NCI-H2081 treated with DMSO at 0.1 percent for 48 hours (cell line): ENCODE measurements around the gene HLA-DPB1.
"Not testable (repeated sequence)": the region's sequence is repeated elsewhere in the genome, so short reads cannot be mapped to it uniquely, and the experiment has no call there.

Source experiments
- DNase-seq: peaks from one replicate; lab custom pipeline; 2025; lab: John Stamatoyannopoulos, UW

Gene HLA-DPB1

DNA sequence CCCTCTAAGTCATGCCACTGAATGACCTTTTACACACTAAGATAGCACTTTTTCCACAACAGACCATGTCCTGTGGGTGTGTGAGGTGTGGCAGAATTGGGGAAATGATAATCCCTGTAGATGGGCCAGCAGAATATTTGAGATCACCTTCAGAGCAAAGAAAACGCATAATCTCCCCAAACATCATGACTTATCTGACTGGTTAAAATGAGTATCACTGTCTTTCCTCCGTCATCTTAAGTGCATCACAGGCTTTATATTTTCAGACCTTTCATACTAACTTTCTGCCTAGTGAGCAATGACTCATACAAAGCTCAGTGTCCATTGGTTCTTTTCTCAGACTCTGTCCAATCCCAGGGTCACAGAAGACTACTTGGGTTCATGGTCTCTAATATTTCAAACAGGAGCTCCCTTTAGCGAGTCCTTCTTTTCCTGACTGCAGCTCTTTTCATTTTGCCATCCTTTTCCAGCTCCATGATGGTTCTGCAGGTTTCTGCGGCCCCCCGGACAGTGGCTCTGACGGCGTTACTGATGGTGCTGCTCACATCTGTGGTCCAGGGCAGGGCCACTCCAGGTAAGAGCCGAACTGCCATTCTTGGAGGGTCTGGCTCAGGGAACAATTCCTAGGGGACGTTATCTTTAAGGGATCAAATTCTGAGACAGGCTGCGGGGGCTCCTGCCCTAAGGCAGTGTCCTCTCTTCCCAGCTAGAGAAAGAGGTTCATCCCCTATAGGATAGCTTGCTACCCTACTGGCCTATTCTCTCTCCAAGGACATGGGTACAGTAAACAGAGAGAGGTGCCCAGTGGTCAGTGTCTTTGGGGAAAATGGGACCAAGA, at the start of gene HLA-DPB1:
TSS of gene HLA-DPB1 (plus strand) at position 423 of the 838 bp plus-strand sequence. CDS start at position 475, 52 bp downstream.
- DNase-seq, result no peak

DNA sequence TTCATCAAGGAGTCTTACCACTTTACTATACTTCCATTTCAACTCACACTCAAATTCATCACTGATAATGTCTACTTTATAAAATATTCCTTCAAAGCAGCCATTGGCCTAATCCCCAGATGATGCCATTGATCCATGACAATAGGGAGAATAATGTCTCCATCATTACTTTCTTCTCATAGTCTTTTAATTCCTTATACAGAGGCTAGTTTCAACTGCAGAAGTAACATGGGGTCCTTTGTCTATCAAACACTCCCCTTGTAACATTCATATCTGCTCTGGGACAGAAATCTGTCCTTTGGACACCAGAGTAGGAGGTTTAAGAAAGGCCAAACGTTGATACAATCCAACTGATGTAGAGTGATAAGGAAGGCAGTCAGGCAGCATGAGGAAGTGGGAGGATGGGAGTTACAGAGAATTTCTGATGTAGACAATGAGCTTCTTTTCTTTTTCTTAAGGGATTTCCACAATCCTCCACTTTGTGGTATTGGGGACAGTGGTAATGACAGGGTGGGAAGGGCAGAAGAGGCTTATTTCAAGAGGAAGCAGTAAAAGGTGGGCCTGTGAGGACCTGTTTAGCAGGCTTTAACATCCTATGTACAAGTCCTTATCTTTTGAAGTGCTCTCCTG, 47.5 kb upstream of the HLA-DPB1 start:
- no peak for DNase-seq

DNA sequence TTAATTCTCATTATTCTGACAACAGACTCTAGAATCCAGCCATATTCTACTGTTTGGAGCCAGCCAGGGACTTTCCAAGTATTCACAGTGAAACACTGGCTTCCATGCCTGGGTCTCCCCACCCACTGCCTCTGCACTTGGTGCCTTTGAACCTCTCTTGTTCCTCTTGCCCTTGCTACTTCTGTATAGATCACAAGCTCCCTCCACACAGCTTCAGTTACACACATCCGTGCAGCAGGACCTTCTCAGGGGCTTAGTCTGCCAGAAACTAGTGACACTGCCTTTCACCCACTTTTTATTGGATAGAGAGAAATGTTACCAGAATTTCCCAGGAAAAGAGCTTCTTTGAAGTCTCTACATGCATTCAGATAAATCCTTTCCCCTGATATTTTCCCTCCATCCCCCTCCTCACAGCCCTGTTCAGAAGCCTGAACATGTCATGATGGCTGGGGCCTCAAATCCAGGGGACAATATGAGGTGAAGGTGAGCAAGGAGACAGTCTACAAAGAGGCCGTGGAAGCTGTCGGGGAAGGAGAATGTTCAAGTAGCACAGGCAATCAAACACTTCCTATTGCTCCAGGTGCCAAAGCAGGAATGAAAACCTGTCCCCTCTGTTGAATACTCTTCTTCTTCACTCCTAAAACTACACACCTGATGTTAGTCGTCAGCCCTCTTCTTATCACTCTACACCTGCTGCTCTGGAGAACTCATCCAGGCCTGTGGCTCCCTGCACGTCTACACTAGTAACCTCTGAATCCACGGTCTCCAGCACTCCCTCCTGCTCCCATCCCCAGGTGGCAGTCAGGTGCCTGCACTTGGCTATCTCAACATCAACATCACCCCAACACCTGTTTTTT, 46.2 kb upstream of the HLA-DPB1 start:
- DNase-seq, result no peak

DNA sequence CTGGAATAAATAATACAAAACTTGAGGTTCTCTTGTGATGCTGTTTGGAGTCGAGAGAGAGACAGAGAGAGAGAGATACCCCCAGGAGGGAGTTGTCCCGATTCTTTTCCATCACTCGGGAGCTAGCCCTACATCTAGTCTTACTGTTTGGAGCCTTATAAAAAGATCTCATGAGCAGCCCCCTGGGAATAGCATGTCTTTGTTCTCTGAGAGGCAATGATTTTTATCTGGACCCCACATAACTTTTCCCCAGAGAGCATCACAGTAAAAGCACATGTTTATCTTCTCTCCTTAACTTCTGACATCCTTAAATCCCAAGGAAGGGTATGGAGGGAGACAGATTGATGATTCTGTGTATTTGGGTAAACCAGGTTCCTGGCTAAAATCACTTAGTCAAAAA, 45.5 kb upstream of the HLA-DPB1 start:
- no peak for DNase-seq

DNA sequence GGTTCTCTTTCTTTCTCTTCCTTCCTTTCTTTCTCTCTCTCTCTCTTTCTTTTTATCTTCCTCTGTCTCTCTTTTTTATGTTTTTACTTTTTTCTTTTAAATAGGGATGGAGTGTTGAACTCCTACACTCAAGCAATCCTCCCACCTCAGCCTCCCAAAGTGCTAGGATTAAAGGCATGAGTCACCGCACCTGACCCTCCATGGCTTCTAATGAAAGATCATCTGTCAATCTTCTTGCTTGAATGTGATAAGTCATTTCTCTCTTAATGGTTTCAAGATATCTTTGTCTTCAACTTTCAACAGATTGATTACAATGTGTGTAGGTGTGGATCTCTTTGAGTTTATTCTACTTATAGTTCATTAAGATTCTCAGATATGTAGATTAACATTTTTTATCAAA, 41.2 kb upstream of the HLA-DPB1 start:
- DNase-seq, result no peak

DNA sequence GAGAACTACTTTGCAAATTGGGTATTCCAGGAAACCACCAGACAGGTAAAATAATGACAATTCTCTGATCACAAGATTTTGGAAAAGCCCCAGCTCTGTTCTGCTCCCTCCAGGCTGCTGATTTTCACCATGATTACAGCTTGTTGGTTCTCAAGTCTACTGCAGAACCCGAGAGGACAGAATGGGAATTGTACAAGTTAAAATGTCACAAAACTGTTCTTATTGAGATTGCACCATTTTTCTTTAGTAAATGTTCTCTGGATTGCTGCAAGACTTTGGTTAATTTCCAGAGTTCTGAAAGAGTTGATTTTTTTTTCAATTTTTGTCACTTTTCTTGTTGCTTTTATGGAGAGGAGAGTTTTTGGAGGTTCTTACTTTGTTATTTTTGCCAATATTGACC, 39.3 kb upstream of the HLA-DPB1 start:
- no peak for DNase-seq

DNA sequence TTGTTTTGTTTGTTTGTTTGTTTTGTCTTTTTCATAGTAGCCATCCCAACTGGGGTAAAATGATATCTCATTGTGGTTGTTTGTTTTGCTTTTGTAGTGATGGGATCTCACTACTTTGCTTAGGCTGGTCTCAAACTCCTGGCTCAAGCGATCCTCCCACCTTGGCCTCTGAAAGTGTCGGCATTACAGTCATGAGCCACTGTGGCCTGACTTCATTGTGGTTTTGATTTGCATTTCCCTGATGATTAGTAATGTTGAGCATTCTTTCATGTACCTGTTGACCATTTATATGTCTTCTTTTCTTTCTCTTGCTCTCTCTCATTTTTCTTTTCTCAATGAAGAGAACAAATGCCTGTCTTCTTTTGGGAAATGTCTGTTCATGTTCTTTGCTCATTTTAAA, 35.6 kb upstream of the HLA-DPB1 start:
- no peak for DNase-seq

DNA sequence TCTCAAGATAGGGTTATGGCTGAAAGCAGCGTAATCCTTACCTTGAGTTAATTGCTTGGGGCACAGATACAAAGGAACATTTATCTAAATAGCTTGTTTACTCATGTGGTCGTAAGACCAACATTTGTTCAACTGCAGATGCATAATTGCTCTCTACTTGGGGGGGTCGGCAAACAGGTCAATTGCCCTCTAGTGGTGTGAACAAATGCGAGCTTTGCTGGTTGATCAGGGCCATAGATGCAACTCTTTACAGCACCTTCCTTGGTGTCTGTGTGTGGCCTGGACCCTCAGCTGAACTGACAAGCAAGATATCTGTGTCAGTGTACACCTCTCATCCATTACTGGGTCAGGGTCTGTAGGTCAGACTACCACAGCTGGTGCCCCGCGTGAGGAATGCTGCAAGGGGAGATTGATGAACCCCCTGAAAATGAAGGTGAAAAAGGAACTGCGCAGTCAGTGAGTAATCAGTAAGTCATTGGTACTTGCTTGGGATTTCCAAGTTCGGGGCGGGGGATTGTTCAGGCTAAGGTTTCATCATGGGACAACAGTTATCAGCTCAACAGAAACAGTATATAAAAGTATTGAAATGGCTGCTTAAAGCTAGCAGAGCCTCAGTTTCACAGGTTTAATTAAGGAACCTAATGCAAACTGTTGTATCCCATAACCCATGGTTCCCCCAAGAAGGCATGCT, 26.3 kb upstream of the HLA-DPB1 start:
- DNase-seq, result no peak

DNA sequence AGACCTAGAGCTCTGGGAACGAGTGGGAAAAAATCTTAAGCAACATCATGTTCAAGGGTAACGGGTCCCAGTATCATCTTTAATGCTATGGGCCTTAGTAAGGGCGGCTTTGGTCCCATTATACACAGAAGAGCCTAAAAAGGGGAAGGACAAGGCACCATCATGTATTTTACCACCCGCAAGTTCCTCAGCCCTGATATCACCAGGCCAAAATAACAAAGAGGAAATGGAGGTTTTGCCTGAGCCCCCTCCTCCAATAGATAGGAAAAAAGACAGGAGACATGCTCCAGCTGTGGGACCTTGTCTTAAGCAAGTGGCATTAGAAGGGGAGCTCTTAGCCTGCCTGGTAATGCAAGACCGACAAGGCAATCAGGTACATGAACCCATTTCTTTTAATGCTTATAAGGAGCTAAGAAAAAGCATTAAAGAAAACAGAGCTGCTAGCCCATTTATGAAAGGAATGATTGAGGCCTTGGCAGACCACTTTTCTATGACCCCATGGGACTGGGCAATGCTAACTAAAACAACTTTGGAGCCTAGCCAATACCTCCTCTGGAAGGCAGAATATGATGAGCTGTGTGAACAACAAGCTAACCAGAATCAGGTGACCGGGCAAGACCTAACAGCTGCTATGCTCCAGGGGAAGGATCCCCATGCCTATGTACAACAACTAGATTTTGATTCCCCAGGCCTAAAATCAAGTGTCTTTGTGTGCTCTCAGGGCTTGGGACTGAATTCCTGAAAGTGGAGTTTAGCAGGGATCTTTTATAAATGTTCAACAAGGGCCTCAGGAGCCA, 25.6 kb upstream of the HLA-DPB1 start:
- no peak for DNase-seq

DNA sequence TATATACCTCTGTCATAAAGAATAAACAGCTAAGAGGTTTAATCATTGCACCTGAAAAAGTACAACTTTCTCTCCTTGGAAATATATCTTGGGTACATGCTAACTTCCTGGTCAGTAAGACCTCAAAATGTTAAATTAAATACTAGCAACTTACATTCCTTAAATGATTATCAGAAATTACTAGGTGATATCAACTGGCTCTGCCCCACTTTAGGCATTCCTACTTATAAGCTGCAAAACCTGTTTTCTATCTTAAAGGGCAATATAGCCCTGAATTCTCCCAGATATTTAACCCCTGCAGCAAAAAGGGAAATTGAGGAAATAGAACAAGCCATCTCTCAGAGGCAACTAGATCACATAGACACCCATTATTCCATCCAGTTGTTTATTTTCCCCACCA, 23.2 kb upstream of the HLA-DPB1 start:
- no peak for DNase-seq

DNA sequence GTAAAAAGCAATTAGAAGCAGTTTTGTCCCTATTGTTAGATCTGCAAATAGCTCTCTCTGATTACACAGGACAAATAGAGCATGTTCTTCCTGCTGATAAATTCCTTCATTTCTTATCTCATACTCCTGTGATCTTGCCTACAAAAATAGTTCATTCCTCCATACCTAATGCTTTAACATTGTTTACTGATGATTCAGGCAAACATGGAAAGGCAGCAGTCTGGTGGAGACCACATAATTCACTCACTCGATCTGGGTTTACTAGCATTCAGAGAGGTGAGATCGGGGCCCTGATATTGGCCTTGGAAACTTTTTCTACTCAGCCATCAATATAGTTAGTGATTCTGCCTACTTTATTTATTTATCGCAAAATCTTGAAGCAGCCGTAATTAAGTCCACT, 22.6 kb upstream of the HLA-DPB1 start:
- DNase-seq, result no peak

DNA sequence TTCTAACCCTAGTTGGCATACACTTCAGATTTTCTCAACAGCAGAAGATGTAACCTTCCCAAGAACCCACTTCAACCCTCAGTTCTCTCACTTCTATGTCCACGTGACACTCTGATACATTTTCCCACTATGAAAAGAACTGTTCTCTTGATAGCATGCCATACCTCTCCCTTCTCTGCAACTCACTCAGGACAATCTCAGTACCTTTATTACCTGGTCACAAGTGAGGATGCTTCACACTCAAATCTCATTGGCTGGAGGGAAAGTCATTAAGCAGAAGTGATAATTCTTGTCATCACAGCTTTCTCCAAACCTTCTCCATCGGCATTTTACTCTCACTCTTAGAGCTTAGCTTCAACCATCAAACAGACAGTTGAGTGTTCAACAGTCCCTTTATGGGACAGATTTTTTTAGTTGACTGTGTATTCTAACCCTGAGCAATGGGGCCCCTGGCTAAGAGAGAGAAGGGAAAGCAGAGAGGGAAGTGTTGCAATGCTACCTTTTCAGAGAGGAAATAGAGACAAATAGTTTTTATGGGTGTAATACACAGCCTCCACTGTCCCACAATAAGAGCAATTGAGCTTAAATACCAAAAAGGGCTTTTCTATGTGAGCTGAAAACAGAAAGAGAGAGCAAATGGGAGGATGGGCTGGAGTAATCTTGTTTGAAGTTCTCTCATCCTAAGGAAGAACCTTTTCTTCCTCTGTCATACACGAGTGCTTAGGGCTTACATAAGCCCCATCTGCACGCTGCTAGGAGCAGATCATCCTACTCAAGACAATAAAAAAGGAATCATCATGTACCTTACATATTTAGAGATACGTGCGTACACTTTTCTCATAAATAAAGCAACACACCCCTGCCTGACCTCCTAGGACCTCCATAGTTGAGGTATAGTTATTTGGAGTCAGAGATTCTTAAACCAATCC, 18.3 kb upstream of the HLA-DPB1 start:
- no peak for DNase-seq

DNA sequence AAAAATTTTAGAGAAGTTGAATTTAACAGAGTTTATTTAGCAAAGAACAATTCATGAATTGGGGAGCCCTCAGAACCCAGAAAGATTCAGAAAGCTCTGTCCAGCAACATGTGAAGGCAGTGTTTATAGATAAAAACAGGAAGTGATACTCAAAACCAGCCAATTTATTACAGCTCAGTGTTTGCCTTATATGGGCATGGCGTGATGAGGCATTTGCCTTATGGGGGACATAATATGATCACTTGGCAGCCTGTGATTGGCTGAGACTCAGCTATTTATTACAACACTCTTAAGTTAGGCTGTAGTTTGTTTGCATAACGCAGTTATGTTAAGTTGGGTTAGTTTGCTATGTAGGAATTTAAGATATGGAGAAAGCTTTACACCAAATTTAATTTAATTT, 13.8 kb upstream of the HLA-DPB1 start:
- no peak for DNase-seq

DNA sequence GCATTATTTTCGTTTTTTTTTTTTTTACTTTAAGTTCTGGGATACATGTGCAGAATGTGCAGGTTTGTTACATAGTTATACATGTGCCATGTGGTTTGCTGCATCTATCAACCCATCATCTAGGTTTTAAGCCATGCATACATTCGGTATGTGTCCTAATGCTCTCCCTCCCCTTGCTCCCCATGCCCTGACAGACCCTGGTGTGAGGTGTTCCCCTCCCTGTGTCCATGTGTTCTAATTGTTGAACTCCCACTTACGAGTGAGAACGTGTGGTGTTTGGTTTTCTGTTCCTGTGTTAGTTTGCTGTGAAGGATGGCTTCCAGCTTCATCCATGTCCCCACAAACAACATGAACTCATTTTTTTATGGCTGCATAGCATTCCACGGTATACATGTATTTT, 12.4 kb upstream of the HLA-DPB1 start:
- not testable (repeated sequence) for DNase-seq

DNA sequence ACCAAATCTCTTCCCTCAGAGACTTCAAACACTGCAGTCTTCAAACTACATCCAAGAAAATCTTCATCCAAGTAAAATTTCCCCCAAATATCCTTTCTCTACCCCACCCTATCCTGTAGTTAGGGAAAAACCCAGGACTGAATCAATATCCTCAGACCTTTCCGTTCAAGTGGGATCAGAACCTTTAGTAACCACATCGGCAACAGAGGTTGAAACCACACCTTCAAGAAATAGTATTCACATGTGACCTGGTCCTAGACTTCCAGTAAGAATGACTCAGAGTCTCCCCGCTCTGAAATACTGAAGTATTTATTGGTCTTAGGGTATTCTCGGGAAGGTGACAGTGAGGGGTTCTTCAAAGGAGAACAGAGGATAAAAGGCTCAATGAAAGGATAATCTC, 11.1 kb upstream of the HLA-DPB1 start:
- no peak for DNase-seq

DNA sequence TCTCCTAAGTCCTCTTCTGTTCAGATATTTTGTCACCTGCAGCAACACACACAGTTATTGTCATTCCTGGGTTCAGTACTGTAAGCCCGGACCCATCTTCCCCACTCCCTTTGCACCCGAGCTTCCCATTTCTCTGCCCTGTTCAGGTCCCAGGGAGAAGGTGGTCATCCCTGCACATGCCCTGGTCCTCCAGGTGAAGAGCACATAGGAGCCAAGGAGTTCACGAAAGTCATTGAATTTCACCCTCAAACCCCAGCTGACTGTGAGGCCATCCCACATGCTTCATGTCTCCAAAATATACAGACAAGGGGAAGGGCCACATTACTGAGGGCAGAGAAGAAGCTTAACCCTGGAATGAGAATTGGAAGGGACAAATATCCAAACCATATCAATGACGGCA, 10.5 kb upstream of the HLA-DPB1 start:
- no peak for DNase-seq

DNA sequence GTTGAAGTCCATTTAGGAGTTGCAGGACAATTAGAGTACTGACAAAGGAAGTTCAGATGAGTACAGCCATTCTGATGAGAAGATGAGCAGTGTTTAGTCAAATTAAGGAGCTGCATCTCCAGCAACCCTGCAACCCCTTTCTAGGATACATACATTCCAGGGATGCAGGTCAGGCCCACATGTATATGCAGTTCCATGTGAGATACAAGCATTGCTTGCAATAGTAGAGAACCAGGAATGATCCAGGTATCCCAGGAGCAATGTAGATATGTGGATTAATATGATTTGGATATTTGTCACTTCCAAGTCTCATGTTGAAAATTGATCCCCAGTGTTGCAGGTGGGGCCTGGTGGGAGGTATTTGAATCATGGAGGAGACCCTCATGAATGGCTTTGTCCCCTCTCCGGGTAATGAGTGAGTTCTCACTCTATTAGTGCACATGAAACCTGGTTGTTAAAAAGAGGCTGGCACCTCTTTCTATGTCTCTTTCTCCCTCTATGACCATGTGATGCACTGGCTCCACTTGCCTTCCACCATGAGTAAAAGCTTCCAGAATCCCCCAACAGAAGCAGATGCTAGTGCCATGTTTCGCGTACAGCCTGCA, 8.8 kb upstream of the HLA-DPB1 start:
- no peak for DNase-seq

DNA sequence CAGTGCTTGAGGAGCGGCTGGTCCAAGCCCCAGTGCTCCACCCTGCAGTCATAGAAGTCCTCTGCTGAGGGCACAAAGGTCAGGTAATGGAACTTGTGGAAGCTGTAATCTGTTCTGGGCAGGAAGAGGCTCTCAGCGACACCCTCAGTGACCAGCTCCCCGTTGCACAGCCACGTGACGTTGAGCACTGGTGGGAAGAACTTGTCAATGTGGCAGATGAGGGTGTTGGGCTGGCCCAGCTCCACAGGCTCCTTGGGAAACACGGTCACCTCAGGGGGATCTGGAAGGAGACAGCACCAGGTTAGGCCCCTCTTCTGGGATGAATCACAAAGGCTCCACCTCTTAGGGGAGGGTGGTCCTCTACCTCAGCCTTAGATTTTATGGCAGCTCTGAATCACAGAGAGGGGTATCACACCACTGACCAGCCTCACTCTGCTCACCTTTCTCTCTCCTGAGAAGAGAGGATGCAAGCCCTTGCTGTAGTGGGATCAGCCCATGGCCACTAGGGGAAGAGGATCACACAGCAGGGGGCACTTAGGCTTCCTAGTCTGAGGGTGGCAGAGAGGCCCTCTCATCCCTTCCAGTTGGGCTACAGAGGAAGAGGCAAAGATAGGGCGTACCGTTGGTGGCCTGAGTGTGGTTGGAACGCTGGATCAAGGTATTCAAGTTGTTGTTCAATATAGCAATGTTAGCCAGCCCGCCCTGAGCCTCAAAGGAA, 6.6 kb upstream of the HLA-DPB1 start:
- DNase-seq, result no peak

DNA sequence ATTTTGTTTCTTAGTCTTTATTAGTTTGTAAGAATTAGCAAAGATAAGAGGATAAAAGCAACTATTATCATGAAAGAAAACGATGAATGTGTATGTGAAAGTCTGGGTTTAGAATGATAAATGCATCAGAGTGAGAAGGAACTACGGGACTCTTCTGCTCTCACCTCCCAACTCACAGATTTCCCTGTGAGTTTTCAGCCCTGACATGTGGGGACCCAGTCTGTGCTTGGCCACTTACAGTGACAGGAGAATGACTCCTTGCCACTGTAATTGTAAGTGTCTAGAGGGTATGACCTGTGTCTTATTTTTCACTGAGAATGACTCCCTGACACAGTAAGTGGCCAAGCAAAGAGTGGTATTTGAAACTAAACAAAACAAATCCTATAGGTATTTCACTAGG, 4.9 kb upstream of the HLA-DPB1 start:
- no peak for DNase-seq
